HEK293 (cell line): ENCODE results near the gene MRPL41.

Source experiments
- CTCF ChIA-PET: fragments of 350-600 bp; formaldehyde crosslinking; extraction: SDS; loops from one replicate; lab custom pipeline; 2021; ENCODE audit warnings: antibody characterized with exemption; lab: Yijun Ruan, JAX
- POLR2A ChIA-PET: fragments of 300-600 bp; formaldehyde crosslinking; extraction: SDS; loops from one replicate; lab custom pipeline; 2020; ENCODE audit warnings: antibody characterized with exemption, inconsistent platforms; lab: Yijun Ruan, JAX
- H3K27ac ChIP-seq: fragments of 200-500 bp; sonication (Bioruptor generic); 2 replicates; pipeline ENCODE4 v1.5.1; 2014; ENCODE audit warnings: low read depth, low read length, control low read depth, inconsistent platforms; ENCODE audit errors: extremely low read depth
- H3K36me3 ChIP-seq, 2 experiments: fragments of 200-500 bp in 1 of 2; sonication (Bioruptor generic) in 1 of 2; 1 replicate in 1 of 2; 2 replicates in 1 of 2; pipeline ENCODE4 v1.5.1; 2014 to 2017; ENCODE audit warnings: inconsistent platforms in 2 of 2, low read length in 2 of 2; ENCODE audit not compliant: control insufficient read depth in 2 of 2, insufficient read depth in 1 of 2
- H3K4me1 ChIP-seq: fragments of 200-500 bp; sonication (Bioruptor generic); 2 replicates; pipeline ENCODE4 v1.5.1; 2014; ENCODE audit warnings: mild to moderate bottlenecking, low read length, inconsistent platforms; ENCODE audit not compliant: control insufficient read depth, insufficient read depth
- H3K4me3 ChIP-seq: 2 replicates; pipeline ENCODE4 v1.5.1; 2011; ENCODE audit warnings: low read depth, mild to moderate bottlenecking, control low read depth, low read length, moderate library complexity
- H3K9me3 ChIP-seq: fragments of 200-500 bp; sonication (Bioruptor generic); 2 replicates; pipeline ENCODE4 v1.5.1; 2014; ENCODE audit warnings: low read depth, low read length, inconsistent platforms; ENCODE audit not compliant: control insufficient read depth, insufficient read depth
- GLIS2 ChIP-seq: fragments of 450-650 bp; formaldehyde crosslinking; IDR thresholded peaks from 2 replicates; pipeline ENCODE4 v1.5.1; 2016; ENCODE audit warnings: missing biosample characterization, missing genetic modification characterization
- KLF1 ChIP-seq: fragments of 450-650 bp; formaldehyde crosslinking; IDR thresholded peaks from 2 replicates; pipeline ENCODE4 v1.5.1; 2016; ENCODE audit warnings: missing biosample characterization, missing genetic modification characterization
- KLF10 ChIP-seq: fragments of 450-650 bp; IDR thresholded peaks from 2 replicates; pipeline ENCODE4 v1.5.1; 2018; ENCODE audit warnings: missing biosample characterization, mild to moderate bottlenecking, missing genetic modification characterization
- MYNN ChIP-seq: fragments of 450-650 bp; formaldehyde crosslinking; IDR thresholded peaks from 2 replicates; pipeline ENCODE4 v1.5.1; 2016; ENCODE audit warnings: missing biosample characterization, missing genetic modification characterization, borderline replicate concordance
- MZF1 ChIP-seq: fragments of 450-650 bp; formaldehyde crosslinking; IDR thresholded peaks from 2 replicates; pipeline ENCODE4 v1.5.1; 2017; ENCODE audit warnings: missing biosample characterization, missing genetic modification characterization, borderline replicate concordance
- RBAK ChIP-seq: fragments of 450-650 bp; formaldehyde crosslinking; IDR thresholded peaks from 2 replicates; pipeline ENCODE4 v1.5.1; 2016; ENCODE audit warnings: missing biosample characterization, missing genetic modification characterization
- SP3 ChIP-seq: fragments of 450-650 bp; formaldehyde crosslinking; IDR thresholded peaks from 2 replicates; pipeline ENCODE4 v1.5.1; 2016; ENCODE audit warnings: missing biosample characterization, missing genetic modification characterization
- ZBTB20 ChIP-seq: fragments of 450-650 bp; formaldehyde crosslinking; IDR thresholded peaks from 2 replicates; pipeline ENCODE4 v1.5.1; 2016; ENCODE audit warnings: missing biosample characterization, missing genetic modification characterization
- ZBTB48 ChIP-seq: fragments of 450-650 bp; formaldehyde crosslinking; IDR thresholded peaks from 2 replicates; pipeline ENCODE4 v1.5.1; 2016; ENCODE audit warnings: missing biosample characterization, missing genetic modification characterization
- ZBTB7A ChIP-seq: fragments of 450-650 bp; formaldehyde crosslinking; IDR thresholded peaks from 2 replicates; pipeline ENCODE4 v1.5.1; 2016; ENCODE audit warnings: low read depth, missing biosample characterization, missing genetic modification characterization
- ZEB2 ChIP-seq: fragments of 450-650 bp; formaldehyde crosslinking; IDR thresholded peaks from 2 replicates; pipeline ENCODE4 v1.5.1; 2016; ENCODE audit warnings: missing biosample characterization, missing genetic modification characterization
- ZFHX2 ChIP-seq: fragments of 450-650 bp; formaldehyde crosslinking; conservative IDR thresholded peaks from 2 replicates; pipeline ENCODE4 v1.5.1; 2016; ENCODE audit warnings: missing biosample characterization, missing genetic modification characterization
- ZNF146 ChIP-seq: fragments of 450-650 bp; formaldehyde crosslinking; IDR thresholded peaks from 2 replicates; pipeline ENCODE4 v1.5.1; 2016; ENCODE audit warnings: missing biosample characterization, missing genetic modification characterization
- ZNF335 ChIP-seq: fragments of 450-650 bp; formaldehyde crosslinking; conservative IDR thresholded peaks from 2 replicates; pipeline ENCODE4 v1.5.1; 2016; ENCODE audit warnings: missing biosample characterization, missing genetic modification characterization
- ZNF426 ChIP-seq: fragments of 450-650 bp; formaldehyde crosslinking; IDR thresholded peaks from 2 replicates; pipeline ENCODE4 v1.5.1; 2017; ENCODE audit warnings: missing biosample characterization, missing genetic modification characterization, mild to moderate bottlenecking, inconsistent platforms, moderate library complexity
- ZNF747 ChIP-seq: fragments of 450-650 bp; formaldehyde crosslinking; IDR thresholded peaks from 2 replicates; pipeline ENCODE4 v1.5.1; 2016; ENCODE audit warnings: missing biosample characterization, missing genetic modification characterization
- ZNF76 ChIP-seq: fragments of 450-650 bp; formaldehyde crosslinking; IDR thresholded peaks from 2 replicates; pipeline ENCODE4; 2016; ENCODE audit warnings: low read depth, missing biosample characterization, missing genetic modification characterization, borderline replicate concordance
- ZSCAN16 ChIP-seq: fragments of 450-650 bp; formaldehyde crosslinking; IDR thresholded peaks from 2 replicates; pipeline ENCODE4 v1.5.1; 2016; ENCODE audit warnings: missing biosample characterization, missing genetic modification characterization
- ZSCAN23 ChIP-seq: fragments of 450-650 bp; formaldehyde crosslinking; IDR thresholded peaks from 2 replicates; pipeline ENCODE4 v1.5.1; 2016; ENCODE audit warnings: missing biosample characterization, missing genetic modification characterization
- TF ChIP-seq, protein P1 (sequence below): fragments of 450-650 bp; formaldehyde crosslinking; IDR thresholded peaks from 2 replicates; pipeline ENCODE4 v1.5.1; 2016; ENCODE audit warnings: missing biosample characterization, missing genetic modification characterization
- TF ChIP-seq, protein P2 (sequence below): fragments of 450-650 bp; formaldehyde crosslinking; IDR thresholded peaks from 2 replicates; pipeline ENCODE4 v1.5.1; 2016; ENCODE audit warnings: missing biosample characterization, missing genetic modification characterization
- TF ChIP-seq, protein P3 (sequence below): fragments of 450-650 bp; formaldehyde crosslinking; conservative IDR thresholded peaks from 2 replicates; pipeline ENCODE4 v1.5.1; 2016; ENCODE audit warnings: low read depth, missing biosample characterization, missing genetic modification characterization
- TF ChIP-seq, protein P4 (sequence below): fragments of 450-650 bp; formaldehyde crosslinking; IDR thresholded peaks from 2 replicates; pipeline ENCODE4 v1.5.1; 2016; ENCODE audit warnings: missing biosample characterization, missing genetic modification characterization
- TF ChIP-seq, protein P5 (sequence below): fragments of 450-650 bp; formaldehyde crosslinking; optimal IDR thresholded peaks from 2 replicates; pipeline ENCODE3; 2016; ENCODE audit warnings: missing biosample characterization, mild to moderate bottlenecking, missing genetic modification characterization

MRPL41 gene

DNA sequence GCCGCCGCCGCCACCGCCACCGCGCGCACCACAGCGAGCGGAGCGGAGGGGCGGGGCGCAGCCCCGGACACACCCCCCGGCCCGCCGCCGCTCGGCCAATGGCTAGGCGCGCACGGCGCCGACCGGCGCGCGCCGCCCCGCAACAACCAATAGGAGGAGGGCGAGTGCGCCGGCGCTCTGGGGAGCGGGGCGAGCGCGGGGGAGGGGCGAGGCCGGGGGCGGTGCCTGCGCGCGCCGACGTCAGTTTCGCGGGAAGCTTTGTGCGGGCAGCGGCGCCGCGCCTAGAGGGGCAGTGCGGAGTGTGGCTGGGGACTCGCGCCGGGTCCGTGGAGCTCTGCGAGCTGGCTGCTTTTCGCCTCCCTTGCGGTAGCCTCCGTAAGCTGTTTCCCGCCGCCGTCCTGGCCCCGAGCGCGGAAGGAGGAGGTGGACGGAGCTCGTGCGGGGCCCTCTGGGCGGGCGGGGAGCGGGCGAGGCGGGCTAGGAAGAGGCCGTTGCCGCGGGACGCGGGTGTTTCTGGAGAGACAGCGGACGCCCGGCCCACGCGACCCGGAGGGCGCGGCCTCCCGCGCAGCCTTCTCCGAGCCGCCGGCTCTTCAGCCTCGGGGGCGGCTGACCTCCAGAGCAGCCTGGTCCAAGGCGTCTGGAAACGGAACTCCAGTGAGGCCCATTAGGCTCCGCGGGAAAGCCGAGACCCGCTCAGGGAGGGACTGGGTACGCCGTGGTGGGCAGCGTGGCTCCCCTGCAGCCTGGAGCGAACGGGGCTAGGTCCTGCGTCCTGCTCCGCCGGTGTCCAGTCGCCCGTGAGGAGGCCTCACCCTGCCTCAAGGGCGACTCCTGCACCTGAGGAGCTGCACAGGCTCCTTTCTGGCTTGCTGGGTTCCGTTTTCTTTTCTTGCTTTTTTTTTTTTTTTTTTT, 39.0 kb downstream of the MRPL41 start, which contains the start of gene ZMYND19:
Gene ZMYND19 (minus strand): TSS at position 44 of the 915 bp plus-strand sequence. CDS start 249 bp downstream, outside the sequence.
- Histone ChIP-seq H3K36me3 (peaks cover 4 to 37% of the 10 kb centered on the region in 2 experiments; a peak in 2 of 3 replicates), H3K9me3 (no peaks in the 10 kb centered on the region), H3K27ac (peak within 1 kb of the TSS; percentile 75; the same call in 1 of the 2 replicates), H3K4me1 (peaks cover 2% of the 10 kb centered on the region; the same call in 1 of the 2 replicates), H3K4me3 (peak within 1 kb of the TSS; percentile 75)
- POLR2A ChIA-PET: interaction anchor here (0.5 to 4.2 kb wide), 15 partner anchors 9 to 267 kb away, joined by 3 to 43 read pairs (median 6); partner anchors contain the start of genes ARRDC1, DPH7, EHMT1 and MRPL41
- CTCF ChIA-PET: interaction anchor here (0.5 to 2.0 kb wide), 7 partner anchors 9 to 56 kb away, joined by 3 to 9 read pairs (median 3); partner anchors contain the start of gene DPH7
- TF ChIP-seq ZBTB7A (tag by site-specific recombination): peak; percentile 70; the same call in 1 of the 2 replicates
- TF ChIP-seq RBAK (tag by site-specific recombination): no peak
- TF ChIP-seq ZNF76: peak; percentile 63; the same call in 1 of the 2 replicates
- TF ChIP-seq KLF1: peak; percentile 22; the same call in 1 of the 2 replicates
- TF ChIP-seq, protein P1, sequence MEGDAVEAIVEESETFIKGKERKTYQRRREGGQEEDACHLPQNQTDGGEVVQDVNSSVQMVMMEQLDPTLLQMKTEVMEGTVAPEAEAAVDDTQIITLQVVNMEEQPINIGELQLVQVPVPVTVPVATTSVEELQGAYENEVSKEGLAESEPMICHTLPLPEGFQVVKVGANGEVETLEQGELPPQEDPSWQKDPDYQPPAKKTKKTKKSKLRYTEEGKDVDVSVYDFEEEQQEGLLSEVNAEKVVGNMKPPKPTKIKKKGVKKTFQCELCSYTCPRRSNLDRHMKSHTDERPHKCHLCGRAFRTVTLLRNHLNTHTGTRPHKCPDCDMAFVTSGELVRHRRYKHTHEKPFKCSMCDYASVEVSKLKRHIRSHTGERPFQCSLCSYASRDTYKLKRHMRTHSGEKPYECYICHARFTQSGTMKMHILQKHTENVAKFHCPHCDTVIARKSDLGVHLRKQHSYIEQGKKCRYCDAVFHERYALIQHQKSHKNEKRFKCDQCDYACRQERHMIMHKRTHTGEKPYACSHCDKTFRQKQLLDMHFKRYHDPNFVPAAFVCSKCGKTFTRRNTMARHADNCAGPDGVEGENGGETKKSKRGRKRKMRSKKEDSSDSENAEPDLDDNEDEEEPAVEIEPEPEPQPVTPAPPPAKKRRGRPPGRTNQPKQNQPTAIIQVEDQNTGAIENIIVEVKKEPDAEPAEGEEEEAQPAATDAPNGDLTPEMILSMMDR (tag by site-specific recombination): peak; percentile 25
- no peak for TF ChIP-seq MZF1 (tag by site-specific recombination)
- TF ChIP-seq ZEB2: peak; percentile 64; the same call in 1 of the 2 replicates
- TF ChIP-seq ZNF426 (tag by site-specific recombination): no peak
- TF ChIP-seq, protein P2, sequence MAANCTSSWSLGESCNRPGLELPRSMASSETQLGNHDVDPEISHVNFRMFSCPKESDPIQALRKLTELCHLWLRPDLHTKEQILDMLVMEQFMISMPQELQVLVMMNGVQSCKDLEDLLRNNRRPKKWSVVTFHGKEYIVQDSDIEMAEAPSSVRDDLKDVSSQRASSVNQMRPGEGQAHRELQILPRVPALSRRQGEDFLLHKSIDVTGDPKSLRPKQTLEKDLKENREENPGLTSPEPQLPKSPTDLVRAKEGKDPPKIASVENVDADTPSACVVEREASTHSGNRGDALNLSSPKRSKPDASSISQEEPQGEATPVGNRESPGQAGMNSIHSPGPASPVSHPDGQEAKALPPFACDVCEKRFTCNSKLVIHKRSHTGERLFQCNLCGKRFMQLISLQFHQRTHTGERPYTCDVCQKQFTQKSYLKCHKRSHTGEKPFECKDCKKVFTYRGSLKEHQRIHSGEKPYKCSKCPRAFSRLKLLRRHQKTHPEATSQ (tag by site-specific recombination): peak; percentile 90
- TF ChIP-seq, protein P3, sequence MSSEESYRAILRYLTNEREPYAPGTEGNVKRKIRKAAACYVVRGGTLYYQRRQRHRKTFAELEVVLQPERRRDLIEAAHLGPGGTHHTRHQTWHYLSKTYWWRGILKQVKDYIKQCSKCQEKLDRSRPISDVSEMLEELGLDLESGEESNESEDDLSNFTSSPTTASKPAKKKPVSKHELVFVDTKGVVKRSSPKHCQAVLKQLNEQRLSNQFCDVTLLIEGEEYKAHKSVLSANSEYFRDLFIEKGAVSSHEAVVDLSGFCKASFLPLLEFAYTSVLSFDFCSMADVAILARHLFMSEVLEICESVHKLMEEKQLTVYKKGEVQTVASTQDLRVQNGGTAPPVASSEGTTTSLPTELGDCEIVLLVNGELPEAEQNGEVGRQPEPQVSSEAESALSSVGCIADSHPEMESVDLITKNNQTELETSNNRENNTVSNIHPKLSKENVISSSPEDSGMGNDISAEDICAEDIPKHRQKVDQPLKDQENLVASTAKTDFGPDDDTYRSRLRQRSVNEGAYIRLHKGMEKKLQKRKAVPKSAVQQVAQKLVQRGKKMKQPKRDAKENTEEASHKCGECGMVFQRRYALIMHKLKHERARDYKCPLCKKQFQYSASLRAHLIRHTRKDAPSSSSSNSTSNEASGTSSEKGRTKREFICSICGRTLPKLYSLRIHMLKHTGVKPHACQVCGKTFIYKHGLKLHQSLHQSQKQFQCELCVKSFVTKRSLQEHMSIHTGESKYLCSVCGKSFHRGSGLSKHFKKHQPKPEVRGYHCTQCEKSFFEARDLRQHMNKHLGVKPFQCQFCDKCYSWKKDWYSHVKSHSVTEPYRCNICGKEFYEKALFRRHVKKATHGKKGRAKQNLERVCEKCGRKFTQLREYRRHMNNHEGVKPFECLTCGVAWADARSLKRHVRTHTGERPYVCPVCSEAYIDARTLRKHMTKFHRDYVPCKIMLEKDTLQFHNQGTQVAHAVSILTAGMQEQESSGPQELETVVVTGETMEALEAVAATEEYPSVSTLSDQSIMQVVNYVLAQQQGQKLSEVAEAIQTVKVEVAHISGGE (tag by site-specific recombination): 0 out of 2 replicates have a peak, but pooled peaks have one; percentile 43
- no peak for TF ChIP-seq ZNF146 (tag by site-specific recombination)
- TF ChIP-seq ZNF747 (tag by site-specific recombination): no peak
- no peak for TF ChIP-seq ZSCAN23
- peak; percentile 96 for TF ChIP-seq KLF10
- TF ChIP-seq ZBTB20: peak; percentile 65; the same call in 1 of the 2 replicates
- TF ChIP-seq, protein P4, sequence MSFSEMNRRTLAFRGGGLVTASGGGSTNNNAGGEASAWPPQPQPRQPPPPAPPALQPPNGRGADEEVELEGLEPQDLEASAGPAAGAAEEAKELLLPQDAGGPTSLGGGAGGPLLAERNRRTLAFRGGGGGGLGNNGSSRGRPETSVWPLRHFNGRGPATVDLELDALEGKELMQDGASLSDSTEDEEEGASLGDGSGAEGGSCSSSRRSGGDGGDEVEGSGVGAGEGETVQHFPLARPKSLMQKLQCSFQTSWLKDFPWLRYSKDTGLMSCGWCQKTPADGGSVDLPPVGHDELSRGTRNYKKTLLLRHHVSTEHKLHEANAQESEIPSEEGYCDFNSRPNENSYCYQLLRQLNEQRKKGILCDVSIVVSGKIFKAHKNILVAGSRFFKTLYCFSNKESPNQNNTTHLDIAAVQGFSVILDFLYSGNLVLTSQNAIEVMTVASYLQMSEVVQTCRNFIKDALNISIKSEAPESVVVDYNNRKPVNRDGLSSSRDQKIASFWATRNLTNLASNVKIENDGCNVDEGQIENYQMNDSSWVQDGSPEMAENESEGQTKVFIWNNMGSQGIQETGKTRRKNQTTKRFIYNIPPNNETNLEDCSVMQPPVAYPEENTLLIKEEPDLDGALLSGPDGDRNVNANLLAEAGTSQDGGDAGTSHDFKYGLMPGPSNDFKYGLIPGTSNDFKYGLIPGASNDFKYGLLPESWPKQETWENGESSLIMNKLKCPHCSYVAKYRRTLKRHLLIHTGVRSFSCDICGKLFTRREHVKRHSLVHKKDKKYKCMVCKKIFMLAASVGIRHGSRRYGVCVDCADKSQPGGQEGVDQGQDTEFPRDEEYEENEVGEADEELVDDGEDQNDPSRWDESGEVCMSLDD (tag by site-specific recombination): no peak
- peak; percentile 73 for TF ChIP-seq ZFHX2 (tag by site-specific recombination)
- TF ChIP-seq ZNF335 (tag by site-specific recombination): peak; percentile 85
- TF ChIP-seq MYNN (tag by site-specific recombination): no peak
- no peak for TF ChIP-seq ZSCAN16 (tag by site-specific recombination)
- peak; percentile 74 for TF ChIP-seq SP3
- TF ChIP-seq GLIS2 (tag by site-specific recombination): peak; percentile 96
- TF ChIP-seq, protein P5, sequence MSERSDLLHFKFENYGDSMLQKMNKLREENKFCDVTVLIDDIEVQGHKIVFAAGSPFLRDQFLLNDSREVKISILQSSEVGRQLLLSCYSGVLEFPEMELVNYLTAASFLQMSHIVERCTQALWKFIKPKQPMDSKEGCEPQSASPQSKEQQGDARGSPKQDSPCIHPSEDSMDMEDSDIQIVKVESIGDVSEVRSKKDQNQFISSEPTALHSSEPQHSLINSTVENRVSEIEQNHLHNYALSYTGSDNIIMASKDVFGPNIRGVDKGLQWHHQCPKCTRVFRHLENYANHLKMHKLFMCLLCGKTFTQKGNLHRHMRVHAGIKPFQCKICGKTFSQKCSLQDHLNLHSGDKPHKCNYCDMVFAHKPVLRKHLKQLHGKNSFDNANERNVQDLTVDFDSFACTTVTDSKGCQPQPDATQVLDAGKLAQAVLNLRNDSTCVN (tag by site-specific recombination): peak; percentile 94
- peak; percentile 51; the same call in 1 of the 2 replicates for TF ChIP-seq ZBTB48 (tag by site-specific recombination)
